IPS-20b (cell line): Measurements from ENCODE around the gene WNT7B.

Source experiments
- H3K27ac ChIP-seq: one replicate; pipeline ENCODE4 v1.5.1; 2013; ENCODE audit warnings: low read length
- H3K27me3 ChIP-seq: 2 replicates; pipeline ENCODE4 v1.6.1; 2013; ENCODE audit warnings: mild to moderate bottlenecking, low read length, inconsistent platforms; ENCODE audit not compliant: insufficient read depth
- H3K36me3 ChIP-seq: 2 replicates; pipeline ENCODE4 v1.6.1; 2013; ENCODE audit warnings: low read depth, mild to moderate bottlenecking, inconsistent platforms, low read length, moderate library complexity; ENCODE audit not compliant: insufficient read depth
- H3K4me1 ChIP-seq: 2 replicates; pipeline ENCODE4 v1.6.1; 2013; ENCODE audit warnings: mild to moderate bottlenecking, control low read depth, inconsistent platforms, low read length, moderate library complexity; ENCODE audit not compliant: insufficient read depth
- H3K4me3 ChIP-seq: 2 replicates; pipeline ENCODE4 v1.5.1; 2013; ENCODE audit warnings: mild to moderate bottlenecking, low read length, inconsistent platforms
- H3K9ac ChIP-seq: 2 replicates; pipeline ENCODE4 v1.6.1; 2013; ENCODE audit warnings: low read depth, mild to moderate bottlenecking, inconsistent platforms, low read length, moderate library complexity
- H3K9me3 ChIP-seq: 2 replicates; pipeline ENCODE4 v1.6.1; 2013; ENCODE audit warnings: mild to moderate bottlenecking, low read depth, low read length, inconsistent platforms; ENCODE audit not compliant: insufficient read depth

Gene WNT7B

DNA sequence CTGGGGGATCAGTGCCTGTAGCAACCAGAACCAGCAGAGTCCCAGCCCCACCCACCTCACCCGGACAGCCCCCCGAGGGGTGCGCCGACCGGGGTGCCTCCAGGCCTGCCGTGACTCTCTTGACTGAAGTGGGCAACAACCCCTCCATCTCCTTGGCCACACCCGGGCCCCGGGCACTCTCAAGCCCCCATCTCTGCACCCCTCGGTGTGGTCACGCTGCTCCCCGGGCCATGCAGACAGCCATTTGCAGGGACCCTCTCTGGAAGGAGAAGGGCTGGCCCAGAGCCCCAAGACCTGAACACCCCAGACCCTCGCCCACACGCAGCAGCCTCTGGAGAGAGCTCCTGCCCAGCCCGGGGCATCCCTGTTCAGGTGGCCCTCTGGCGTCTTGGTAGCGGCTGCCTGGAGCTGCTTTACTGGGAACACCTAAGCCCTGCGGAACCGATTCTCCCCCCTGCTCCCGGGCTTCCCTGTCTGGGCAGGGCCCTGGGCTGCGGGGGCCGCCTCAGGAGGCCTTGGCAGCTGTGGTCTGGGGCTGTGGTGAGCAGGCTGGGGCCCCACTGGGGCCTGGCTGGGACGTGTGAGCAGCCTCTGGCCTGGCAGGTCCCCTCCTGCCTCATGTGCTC lies 84.9 kb downstream of the WNT7B start:
- Histone ChIP-seq H3K27ac (no peak overlapping the region), H3K36me3 (no peaks in the 10 kb centered on the region), H3K27me3 (no peaks in the 10 kb centered on the region), H3K4me3 (no peak overlapping the region), H3K9me3 (no peaks in the 10 kb centered on the region), H3K9ac (no peak overlapping the region), H3K4me1 (0 out of 2 replicates have a peak, but pooled peaks cover 4% of the 10 kb centered on the region)

DNA sequence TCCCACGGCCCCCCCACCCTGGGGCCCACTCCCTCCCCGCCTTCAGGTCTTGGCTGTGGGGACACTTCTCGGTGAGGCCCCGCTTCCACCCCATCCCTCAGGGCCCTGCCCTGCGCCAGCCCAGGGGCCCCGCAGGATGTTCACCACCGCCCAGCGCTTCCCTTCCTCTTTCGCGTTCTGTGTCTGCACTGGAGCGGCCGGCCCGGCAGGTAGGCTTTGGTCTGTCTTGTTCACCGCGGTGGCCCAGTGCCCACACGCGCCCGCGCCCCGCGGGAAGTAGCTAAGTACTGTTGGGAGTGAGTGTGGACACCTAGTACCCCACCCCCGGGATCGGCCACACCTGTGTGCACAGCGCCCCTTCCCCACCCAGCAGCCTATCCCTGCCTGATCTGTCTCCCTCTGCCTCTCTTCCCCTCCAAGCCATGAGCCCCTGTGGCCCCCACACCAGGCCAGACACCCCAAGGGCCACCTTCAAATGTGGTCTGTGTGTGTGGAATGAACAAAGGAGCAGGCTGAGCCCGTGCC lies 85.4 kb downstream of the WNT7B start:
- Histone ChIP-seq H3K4me1 (0 out of 2 replicates have a peak, but pooled peaks cover 4% of the 10 kb centered on the region), H3K9ac (no peak overlapping the region), H3K4me3 (no peak overlapping the region), H3K27ac (no peak overlapping the region), H3K36me3 (no peaks in the 10 kb centered on the region), H3K27me3 (no peaks in the 10 kb centered on the region), H3K9me3 (no peaks in the 10 kb centered on the region)

DNA sequence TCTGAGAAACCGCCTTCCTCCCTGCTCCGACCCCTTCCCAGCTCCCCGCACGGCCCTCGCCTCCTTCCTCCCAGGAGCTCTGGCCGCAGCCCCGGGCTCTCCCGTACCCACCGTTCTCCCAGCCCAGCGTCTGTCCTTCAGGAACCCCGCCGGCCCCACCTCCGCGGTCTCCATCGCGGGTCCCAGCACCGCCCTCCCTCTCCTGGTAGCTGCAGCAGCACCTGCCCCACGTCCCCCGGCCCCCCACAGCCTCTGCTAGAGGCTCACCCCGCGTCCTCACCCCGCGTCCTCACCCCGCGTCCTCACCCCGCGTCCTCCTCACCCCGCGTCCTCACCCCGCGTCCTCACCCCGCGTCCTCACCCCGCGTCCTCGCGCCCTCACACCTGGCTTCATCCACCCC lies 85.9 kb downstream of the WNT7B start:
- H3K27ac ChIP-seq = no peak overlapping the region
- H3K4me3 ChIP-seq = no peak overlapping the region
- H3K36me3 ChIP-seq = no peaks in the 10 kb centered on the region
- H3K9ac ChIP-seq = no peak overlapping the region
- H3K4me1 ChIP-seq = 0 out of 2 replicates have a peak, but pooled peaks cover under 1% of the 10 kb centered on the region
- no peaks in the 10 kb centered on the region for H3K27me3 ChIP-seq
- no peaks in the 10 kb centered on the region for H3K9me3 ChIP-seq

DNA sequence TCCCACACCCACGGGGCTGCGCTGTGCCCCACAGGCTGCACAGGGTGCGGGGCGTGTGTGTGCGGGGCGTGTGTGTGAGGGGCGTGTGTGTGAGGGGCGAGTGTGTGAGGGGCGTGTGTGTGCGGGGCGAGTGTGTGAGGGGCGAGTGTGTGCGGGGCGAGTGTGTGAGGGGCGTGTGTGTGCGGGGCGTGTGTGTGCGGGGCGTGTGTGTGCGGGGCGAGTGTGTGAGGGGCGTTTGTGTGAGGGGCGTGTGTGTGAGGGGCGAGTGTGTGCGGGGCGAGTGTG lies 86.7 kb downstream of the WNT7B start:
- H3K9me3 ChIP-seq = no peaks in the 10 kb centered on the region
- no peak overlapping the region for H3K4me3 ChIP-seq
- H3K27ac ChIP-seq = no peak overlapping the region
- H3K4me1 ChIP-seq = no peaks in the 10 kb centered on the region
- H3K9ac ChIP-seq = no peak overlapping the region
- H3K36me3 ChIP-seq = no peaks in the 10 kb centered on the region
- H3K27me3 ChIP-seq = no peaks in the 10 kb centered on the region

DNA sequence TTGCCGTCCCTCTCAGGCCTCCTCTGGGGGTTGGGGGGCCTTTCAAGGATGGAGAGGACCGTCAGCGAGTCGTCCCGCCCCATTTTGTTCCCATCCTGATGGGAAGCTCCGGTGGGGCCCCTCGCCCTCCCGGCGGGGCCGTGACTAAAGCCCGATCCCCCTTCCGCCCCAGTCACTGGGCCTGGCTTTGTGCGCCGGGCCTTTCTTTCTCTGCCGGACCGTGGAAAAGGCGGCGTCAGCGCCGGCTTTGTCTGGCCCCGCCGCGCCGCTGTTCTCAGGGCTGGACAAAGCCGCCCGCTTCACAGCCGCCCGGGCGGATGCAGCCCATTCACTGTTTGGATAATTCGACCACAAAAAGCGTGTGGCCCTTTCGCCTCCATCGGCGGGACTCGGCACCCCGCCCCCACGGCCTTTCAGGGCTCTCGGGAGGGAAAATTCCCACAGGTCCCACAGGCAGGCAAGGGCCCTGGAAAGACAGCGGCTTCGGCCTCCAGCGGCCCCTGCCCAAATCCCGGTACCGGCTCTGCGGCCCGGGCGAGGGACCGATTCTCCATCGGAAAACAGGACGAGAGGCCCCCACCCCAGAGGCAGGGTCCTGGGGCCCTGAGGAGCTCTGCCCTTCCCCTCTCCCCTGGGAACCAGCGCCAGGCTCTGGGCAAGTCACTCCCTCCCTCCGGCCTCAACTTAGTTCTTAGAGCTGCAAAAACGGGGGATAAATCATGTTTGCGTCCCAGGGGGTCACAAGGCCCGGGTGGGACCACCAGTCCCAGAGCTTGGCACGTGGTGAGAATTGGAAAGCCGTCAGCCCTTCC lies 87.2 kb downstream of the WNT7B start:
- Histone ChIP-seq H3K36me3 (no peaks in the 10 kb centered on the region), H3K27ac (no peak overlapping the region), H3K9ac (no peak overlapping the region), H3K27me3 (no peaks in the 10 kb centered on the region), H3K4me1 (no peaks in the 10 kb centered on the region), H3K4me3 (no peak overlapping the region), H3K9me3 (no peaks in the 10 kb centered on the region)

- no peak overlapping the region for H3K27ac ChIP-seq
- H3K4me3 ChIP-seq = no peak overlapping the region
- H3K36me3 ChIP-seq = no peaks in the 10 kb centered on the region
- H3K9me3 ChIP-seq = no peaks in the 10 kb centered on the region
- H3K27me3 ChIP-seq = no peaks in the 10 kb centered on the region
- H3K4me1 ChIP-seq = no peaks in the 10 kb centered on the region
- H3K9ac ChIP-seq = no peak overlapping the region
Measured at GRCh38 chr22:45889093-45889538, 87.8 kb downstream of the WNT7B start.

- Histone ChIP-seq H3K36me3 (no peaks in the 10 kb centered on the region), H3K4me1 (no peaks in the 10 kb centered on the region), H3K27ac (no peak overlapping the region), H3K9me3 (no peaks in the 10 kb centered on the region), H3K27me3 (no peaks in the 10 kb centered on the region), H3K9ac (no peak overlapping the region), H3K4me3 (no peak overlapping the region)
Measured at GRCh38 chr22:45888221-45889092, 88.5 kb downstream of the WNT7B start.

- no peak overlapping the region for H3K4me3 ChIP-seq
- no peaks in the 10 kb centered on the region for H3K4me1 ChIP-seq
- H3K36me3 ChIP-seq = no peaks in the 10 kb centered on the region
- no peak overlapping the region for H3K9ac ChIP-seq
- H3K9me3 ChIP-seq = no peaks in the 10 kb centered on the region
- H3K27ac ChIP-seq = no peak overlapping the region
- peaks cover 1% of the 10 kb centered on the region; the same call in 1 of the 2 replicates for H3K27me3 ChIP-seq
Measured at GRCh38 chr22:45887202-45888131, 89.5 kb downstream of the WNT7B start.

DNA sequence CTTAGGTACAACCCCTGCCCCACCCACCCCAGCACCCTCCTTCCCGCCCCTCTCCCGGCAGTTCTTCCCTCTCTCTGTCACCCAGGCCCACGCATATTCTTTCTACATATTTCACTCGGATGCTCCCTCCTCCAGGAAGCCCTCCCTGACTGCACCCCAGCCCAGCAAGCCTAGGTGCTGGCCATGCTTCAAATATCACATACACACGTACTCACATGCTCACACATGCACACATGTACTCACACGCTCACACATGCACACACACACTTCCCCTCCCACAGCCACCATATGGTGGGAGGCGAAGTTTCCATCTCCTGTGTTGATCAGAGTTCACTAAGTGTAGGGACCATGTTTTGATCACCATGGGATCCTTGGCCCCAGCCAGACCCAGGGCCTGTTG lies 90.4 kb downstream of the WNT7B start:
- Histone ChIP-seq H3K36me3 (no peaks in the 10 kb centered on the region), H3K4me3 (no peak overlapping the region), H3K27me3 (peaks cover 10% of the 10 kb centered on the region), H3K4me1 (no peaks in the 10 kb centered on the region), H3K27ac (no peak overlapping the region), H3K9me3 (no peaks in the 10 kb centered on the region), H3K9ac (no peak overlapping the region)

- H3K9me3 ChIP-seq = no peaks in the 10 kb centered on the region
- no peak overlapping the region for H3K9ac ChIP-seq
- no peaks in the 10 kb centered on the region; the same call in 1 of the 2 replicates for H3K4me1 ChIP-seq
- no peak overlapping the region for H3K27ac ChIP-seq
- H3K36me3 ChIP-seq = no peaks in the 10 kb centered on the region
- H3K4me3 ChIP-seq = no peak overlapping the region
- H3K27me3 ChIP-seq = peaks cover 16% of the 10 kb centered on the region
Measured at GRCh38 chr22:45885941-45886395, 91.0 kb downstream of the WNT7B start.
